Epidermal melanocyte (primary cell): Measurements from ENCODE around the gene MED26.
A peak's percentile ranks its signal among the peaks of the same experiment; 100 is the strongest.

ENCODE experiments used
- DNase-seq: peaks from one replicate; pipeline ENCODE4 v3.0.0; 2011; ENCODE audit warnings: low spot score; ENCODE audit not compliant: insufficient read length

MED26 gene

DNA sequence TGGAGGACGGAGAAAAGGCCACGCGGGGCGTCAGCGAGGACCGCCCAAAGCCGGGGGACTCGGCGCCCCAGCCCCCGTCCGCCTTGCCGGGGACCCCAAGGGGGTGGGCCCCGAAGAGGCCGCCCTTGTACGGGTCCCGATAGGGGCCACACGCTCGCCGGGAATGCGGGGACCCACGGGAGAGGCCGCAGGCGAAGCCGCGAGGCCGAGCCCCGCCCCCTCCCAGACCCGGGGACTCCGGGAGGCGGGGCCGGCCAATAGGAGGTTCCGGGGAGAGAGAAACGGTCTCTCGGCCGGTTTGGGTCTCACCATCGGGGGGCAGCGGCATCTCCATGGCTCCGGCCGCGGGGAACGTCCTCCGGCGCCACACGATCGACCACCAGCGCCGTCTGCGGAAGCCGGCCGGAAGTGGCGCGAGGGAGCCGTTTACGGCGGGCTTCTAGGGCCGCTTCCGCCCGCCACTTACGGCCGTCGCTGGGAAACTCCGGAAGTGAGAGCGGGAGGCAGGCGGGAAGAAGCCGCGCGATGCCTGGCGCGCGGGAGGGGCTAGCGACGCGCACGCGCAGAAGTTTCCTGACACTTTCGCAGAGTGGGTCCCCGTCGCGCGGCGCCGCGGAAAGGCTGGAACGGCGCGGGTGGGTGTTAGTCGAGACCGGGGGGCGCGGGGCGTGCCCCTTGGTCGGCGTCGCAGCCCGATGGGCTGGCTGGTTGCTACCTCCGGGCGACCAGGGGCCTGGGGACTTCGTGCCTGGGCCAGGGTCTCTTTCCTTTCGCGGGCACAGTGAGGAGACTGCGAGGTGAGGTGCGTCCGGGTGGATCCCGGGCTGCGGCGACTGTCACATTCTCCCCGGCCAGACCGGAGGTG is 85.7 kb downstream of the MED26 start, which contains the start of gene CHERP:
Gene CHERP, minus strand, starts transcription at position 393 of the 865 bp plus-strand sequence. Its CDS starts 59 bp downstream, at position 334.
- DNase-seq = peak; percentile 88

DNA sequence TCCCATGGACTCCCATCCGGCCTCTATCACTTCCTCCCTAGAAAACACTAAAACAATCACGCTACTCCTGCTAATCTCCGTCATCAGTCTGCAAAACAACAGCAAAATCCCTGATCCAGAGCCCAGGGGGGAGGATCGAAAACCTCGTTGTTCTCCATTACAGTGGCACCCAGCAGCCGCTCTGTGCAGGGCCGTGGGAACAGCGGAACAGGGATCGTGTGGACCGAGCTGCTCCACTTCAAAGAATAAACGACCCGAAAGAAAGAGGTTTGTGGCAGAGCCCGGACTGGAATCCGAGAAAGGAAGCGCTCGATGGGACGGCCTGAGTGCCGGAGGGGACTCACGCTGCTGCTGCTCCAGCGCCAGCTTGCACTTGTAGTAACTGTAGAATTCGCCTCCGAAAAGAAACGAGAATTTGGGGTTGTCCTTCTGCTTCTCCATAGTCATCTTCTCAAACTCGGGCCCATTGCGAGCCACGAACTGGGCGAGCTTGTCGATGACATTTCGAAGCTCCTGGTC is 86.4 kb downstream of the MED26 start:
- DNase-seq = no peak

DNA sequence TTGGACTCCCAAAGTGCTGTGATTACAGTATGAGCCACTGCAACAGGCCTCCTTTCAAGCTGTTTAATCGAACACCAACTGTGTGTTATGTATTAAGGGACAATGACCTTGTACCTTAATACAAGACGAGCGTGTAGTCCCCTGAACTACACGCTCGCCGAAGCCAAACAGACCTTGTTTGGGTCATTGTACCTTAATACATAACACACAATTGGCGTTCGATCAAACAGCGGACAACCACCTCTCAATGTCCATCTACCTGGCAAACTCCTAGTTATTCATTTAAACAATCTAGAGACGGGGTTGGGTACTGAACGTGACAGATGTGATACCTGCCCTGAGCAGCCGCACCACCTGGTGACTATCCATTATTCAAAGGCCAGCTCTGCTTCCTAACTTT is 87.1 kb downstream of the MED26 start:
- no peak for DNase-seq

DNA sequence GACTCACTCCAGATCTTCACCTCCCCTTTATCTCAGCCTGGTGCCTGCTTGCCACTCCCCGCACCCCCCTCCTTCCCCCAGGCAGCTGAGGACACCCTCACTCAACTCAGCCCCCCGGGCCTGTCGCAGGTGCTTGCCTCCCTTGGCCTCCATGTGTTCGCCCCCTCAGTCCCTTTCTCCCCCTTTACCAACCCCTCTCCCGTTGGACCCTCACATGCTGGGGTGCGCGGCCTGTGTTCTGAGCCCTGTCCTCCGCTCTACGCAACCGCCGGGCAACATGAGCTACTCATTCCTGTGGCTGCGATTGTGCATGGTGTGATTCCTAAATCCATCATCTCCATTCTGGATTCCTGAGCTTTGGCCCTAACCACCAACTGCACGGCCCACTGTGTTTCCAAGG is 90.9 kb downstream of the MED26 start:
- DNase-seq = no peak

DNA sequence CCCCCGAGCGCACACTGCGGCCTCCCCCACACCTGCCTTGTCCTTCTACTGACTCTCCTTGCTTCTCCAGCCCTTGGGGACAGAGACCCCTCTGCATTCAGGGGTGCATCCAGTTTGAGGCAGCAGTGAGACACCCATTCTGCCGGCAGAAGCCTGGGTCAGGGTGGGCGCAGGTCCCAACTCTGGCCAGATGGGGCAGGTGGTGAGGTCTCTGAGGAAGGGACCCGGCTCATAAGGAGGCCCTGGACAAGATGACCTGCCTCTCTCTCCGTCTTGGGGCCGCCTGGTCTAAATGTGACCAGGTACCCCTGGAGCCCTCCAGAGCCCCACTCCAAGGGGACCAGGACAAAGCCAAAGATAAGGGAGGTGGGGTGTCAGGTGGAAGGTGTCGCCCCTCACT is 91.9 kb downstream of the MED26 start:
- no peak for DNase-seq

DNA sequence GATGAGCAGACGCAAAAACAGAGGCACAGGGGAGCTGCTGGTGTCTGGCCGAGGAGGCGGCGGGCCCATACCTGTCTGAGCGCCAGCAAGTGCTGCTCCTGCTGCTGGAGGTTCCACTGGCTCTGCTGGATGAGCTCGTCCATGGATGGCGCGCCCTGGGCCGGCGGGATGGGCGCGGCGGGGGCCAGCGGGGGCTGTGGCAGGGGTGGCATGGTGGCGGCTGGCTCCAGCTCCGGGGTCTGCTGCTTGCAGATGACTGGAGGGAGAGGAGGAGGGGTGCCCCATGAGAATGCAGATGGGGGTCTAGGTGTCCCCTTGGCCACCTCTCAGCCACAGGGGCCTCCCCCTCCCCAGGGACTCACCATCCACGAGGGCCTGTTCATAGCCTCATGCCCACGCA is 92.6 kb downstream of the MED26 start:
- DNase-seq = no peak

DNA sequence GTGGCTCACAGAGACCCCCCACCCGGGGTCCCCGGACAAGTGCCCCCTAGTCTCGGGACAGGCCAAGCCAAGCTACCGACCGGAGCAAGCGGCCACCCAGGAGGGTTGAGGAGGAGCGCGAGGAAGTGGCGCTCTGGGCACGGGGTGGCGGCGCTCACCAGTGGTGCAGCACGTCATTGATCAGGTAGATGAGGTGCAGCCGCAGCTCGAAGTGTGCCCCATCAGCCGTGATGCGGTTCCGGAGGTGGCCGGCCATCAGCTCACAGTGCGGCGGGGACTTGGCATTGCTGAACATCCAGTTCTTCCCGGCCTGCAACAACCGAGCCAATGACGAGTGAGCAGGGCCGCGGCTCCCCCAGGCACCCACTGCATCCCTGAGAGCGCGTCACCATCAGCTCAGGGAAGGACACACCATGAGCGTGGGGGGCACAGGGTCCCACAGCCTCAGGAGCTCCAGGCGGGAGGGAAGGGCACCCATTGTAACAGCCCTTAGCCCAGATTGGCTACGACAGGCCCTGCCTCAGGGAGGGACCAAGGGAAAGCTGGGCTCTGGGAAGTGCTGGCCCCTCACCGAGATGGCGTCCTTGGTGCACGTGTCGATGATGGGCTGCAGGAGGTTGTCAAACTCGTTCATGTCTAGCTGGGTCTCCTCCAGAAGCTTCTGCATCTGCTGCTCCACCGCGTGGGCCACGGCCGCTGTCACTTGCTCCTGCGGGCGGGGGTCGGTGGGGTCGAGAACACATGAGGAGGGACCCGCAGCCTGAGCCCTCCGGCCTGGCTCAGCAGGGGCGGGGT is 95.4 kb downstream of the MED26 start:
- no peak for DNase-seq

DNA sequence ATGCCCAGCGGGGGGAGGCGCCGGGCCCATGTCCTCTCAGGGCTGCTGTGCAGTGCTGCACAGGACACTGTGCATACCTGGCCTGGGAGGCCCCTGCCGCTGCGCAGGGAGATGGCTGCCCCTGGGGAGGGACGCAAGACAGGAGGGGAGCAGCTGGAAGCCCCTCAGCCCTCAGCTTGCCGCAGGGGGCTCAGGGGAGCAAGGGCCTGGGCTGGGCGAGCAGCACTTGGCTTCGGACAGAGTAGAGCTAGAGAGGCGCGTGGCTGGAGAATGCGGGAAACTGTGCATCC is 96.7 kb downstream of the MED26 start:
- DNase-seq = no peak

DNA sequence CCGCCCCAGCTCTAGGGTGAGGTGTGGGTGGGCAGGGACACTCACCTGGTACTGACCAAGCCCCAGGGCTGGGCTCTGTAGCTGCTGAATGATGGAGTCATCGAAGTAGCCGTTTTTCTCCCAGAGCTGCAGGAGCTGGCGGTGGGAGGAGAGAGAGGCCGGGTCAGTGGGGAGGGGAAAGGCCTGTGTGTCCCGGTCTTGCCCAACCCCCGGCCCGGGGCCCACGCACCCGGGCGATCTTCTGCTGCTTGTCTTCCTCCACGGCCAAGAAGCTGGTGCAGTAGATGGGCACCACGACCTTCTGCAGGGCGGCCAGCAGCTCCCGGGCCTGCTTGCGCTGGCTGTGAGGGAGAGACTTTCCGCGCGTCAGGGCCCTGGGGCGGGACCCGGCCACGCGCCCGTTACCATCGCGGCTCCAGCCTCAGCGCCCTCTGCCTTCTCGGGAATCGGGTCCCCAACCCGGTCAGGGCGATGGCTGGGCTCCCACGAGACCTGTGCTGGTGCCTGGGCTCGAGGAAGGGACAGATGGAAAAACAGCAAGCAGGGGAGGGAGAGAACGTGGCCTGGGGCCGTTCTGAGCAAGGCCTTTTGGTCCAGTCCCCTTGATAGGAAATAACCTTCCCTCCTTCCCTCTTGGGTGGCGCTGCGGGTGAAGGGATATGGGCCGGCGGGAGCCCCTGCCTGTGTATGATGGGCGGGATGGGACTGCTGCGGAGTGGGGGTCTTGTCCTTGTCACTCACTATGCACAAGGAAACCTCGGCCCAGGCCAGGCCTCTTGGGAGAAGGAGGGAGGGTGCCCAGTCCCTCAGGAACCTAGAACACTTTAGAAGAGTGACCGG is 97.2 kb downstream of the MED26 start:
- DNase-seq = no peak

DNA sequence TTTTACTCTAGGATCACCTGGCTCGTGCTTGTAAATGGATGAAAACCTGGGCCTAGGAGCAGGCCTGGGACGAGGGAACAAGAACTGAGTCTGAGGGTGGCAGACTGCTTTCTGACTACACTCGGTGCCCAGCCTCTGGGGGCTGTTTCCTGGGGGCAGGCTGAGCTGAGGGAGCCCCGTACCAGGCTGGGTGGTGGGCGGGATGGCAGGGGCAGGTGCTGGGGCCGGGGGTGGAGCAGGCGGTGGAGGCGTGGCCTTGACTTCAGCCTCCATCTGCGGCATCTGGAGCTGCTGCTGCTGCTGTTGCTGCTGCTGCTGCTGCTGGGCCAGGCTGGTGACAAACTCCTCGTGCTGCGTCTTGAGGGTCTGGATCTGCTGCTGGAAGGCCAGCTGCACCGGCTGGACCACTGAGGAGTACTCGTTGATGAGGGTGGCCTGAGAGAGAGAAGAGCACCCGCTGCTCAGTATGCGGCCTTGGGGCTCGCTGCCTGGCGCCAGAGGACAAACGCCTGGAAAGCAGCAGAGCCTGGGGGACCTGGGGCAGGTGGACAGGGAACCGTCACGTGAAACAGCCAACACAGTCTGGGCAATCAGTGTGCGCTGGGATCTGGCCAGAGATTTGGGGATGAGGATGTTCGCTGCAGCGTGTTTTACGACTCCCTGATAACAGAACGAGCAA is 98.4 kb downstream of the MED26 start:
- DNase-seq = no peak

DNA sequence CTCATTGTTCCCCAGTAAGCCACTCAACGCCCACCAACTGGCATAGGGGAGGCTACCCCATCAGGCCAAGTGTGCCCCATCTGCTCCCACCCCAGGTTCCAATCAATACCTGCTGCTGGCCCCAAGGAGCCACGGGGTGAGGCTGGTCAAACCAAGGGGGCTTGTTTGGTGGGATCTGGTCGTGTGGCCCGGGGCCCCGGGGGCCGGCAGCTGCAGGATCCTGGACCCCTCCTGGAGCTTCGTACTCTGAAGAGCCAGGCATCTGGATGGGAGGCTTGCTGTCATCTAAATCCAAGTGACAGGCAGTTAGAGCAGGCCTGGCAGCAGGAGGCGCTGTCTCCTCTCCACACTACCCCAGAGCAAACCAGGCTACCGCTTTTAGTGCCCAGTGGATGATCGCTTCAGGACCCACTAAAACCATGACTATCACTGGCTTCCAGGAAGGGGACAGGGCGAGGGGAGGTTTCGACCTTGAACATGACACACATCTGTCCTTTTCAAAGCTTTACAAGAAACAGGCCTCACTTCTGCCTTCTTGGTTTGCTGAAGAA is 100.0 kb downstream of the MED26 start:
- DNase-seq = no peak

DNA sequence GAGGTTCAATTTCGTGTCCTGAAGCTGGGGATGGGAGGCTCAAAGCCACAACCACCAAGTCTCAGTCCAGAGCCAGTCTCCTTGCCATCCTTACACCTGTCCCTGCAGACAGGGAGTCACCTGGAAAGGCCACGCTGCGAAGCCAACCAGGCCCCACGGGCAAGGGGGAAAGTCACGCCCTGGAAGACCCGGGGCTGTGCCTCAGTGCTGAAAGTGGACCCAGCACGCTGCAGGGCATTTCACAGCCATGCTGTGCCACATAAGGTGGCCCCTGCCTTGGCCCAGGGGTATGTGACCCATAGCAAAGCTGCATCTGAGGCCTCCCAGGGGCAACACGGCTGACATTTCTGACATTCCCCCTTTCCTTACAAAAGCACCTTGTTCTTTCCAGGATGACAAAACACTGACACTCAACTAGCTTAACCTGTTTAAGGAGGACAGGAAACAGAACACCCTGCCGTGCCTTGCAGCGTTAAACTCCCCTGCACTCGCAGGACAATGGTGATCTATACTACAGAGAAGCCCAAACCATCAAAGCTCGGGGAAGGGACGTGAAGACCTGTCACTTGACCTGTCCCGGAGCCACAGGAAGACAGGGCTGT is 100.6 kb downstream of the MED26 start:
- no peak for DNase-seq

DNA sequence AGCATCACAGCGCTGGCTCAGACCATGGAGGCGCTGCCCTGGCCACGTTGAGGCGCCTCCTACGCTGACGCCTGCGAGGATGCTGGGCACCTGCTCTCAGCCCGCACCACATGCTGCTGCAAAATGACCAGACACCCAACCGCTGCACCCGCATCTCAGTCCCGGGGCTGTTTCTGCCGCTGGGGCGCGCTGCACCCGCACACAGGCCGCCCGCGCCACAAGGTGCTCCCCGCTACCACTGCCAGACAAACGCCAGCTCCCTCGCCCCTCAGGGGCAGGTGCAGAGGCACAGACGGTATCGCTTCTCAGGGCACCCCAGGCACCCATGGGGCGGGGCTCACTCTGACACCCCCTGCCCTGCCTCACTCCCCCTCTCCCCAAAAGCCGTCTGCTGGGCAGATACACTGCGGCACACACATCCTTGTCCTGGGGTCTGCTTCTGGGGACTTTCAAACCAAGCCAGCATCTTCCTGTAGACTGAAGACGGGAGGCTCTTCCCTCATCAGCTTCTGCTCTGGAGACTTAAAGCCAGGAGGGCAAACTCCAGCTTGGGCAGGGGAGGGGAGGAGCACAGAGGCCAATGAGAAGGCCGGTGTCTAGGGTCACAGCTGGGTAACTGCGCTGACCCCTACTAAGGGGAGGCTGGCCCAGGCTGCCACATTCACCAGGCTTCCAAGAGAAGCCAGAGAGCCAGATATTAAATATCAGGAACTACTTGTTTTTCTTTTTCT is 102.1 kb downstream of the MED26 start:
- no peak for DNase-seq

DNA sequence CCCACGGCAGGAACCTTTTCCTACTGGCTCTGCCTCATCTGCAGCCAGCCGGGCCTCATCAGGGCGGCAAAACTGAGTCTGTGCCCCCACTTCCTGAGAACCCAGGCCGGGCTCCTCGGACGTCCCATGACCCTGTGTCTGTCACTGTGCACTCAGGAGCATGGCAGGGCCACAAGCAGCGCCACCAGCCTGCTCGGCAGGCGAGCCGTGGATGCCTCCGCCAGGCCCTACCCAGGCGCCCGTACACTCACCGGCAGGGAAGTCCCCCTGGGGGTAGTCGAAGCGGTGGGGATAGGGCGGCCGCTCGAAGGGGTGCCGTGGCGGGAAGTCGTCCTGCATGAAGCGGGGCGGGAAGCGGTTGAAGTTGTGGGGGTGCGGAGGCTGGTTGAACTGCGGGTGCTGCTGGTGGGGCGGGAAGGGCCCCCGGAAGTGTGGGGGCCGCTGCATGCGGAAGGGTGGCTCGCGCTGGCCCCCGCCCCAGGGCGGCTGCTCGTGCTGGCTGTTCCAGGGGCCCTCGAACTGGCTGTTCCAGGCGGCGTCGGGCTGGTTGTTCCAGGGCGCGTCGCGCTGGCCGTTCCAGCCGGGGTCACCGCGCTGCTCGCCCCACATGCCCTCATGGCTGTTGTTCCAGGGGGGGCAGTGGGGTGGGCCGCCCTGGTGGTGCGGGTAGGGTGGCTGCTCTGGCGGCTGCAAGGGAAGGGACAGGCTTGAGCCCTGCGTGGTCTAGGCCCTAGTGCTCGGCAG is 102.8 kb downstream of the MED26 start:
- DNase-seq = no peak
